Sigmoid colon (tissue), 4 donors: ENCODE results near the gene TRANK1.

Experiments
- CTCF ChIP-seq, 4 experiments: fragments of 450-650 bp in 3 of 4; fragments of 200-600 bp in 1 of 4; IDR thresholded peaks; one replicate each; pipeline ENCODE4 v1.5.1; 2016 to 2019; ENCODE audit warnings: antibody characterized with exemption in 4 of 4, mild to moderate bottlenecking in 3 of 4, moderate library complexity in 2 of 4
- EP300 ChIP-seq, 4 donors: sonication (generic); formaldehyde crosslinking; IDR thresholded peaks; one replicate each; pipeline ENCODE4 v1.6.1; 2017; ENCODE audit warnings: antibody characterized with exemption in 4 of 4
- POLR2A ChIP-seq, 2 donors: fragments of 450-650 bp; IDR thresholded peaks; one replicate each; pipeline ENCODE4 v1.6.1; 2016; ENCODE audit warnings: antibody characterized with exemption in 2 of 2, mild to moderate bottlenecking in 2 of 2, moderate library complexity in 2 of 2
- POLR2AphosphoS5 ChIP-seq, 4 donors: sonication (generic); formaldehyde crosslinking; IDR thresholded peaks; one replicate each; pipeline ENCODE4 v1.6.1; 2017; ENCODE audit warnings: antibody characterized with exemption in 4 of 4

GRCh38 chr3:36800533-36801116, 144.2 kb downstream of the TRANK1 start:
- no peak for TF ChIP-seq CTCF (IDR thresholded peaks at IDR 0.05)
- TF ChIP-seq EP300 (IDR thresholded peaks at IDR 0.05), result no peak
- no peak for TF ChIP-seq POLR2A (IDR thresholded peaks at IDR 0.05)
- no peak for TF ChIP-seq POLR2AphosphoS5 (IDR thresholded peaks at IDR 0.05)
